Neural progenitor cell (in vitro differentiated cells): ENCODE data around the gene ARF1.

Experiments used
- EZH2phosphoT487 ChIP-seq: fragments of 200-600 bp; sonication (generic); IDR thresholded peaks from 2 replicates; pipeline ENCODE4 v1.6.1; 2017; ENCODE audit warnings: antibody characterized with exemption
- TF ChIP-seq, protein P1 (sequence below): fragments of 200-600 bp; sonication (generic); IDR thresholded peaks from 2 replicates; pipeline ENCODE4 v1.5.1; 2017; ENCODE audit warnings: antibody characterized with exemption, mild to moderate bottlenecking

DNA sequence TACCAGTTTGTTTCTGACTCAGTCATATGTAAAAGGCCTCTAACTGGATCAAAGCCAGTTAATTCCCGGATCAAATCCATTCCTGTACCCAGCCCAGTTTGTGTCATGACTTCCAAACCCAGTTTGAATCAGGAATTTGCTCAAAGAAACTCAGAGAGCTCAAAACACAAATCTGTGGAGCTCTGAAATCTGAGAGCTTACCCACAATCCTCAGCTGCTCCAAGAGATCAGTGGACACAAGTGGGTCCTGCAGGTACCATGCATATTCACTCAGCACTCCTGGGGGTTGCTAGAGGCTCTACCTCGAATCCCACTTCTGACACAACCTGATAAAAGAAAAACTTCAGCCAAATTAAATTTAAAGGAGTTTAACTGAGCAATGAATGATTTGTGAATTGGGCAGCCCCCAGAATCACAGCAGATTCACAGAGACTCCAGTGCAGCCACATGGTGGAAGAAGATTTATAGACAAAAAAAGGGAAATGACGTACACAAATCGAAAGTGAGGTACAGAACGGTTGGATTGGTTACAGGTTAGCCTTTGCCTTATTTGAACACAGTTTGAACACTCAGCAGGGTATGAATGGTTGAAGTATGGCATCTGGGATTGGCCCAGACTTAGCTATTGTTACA is 38.5 kb downstream of the ARF1 start:
- TF ChIP-seq, protein P1, sequence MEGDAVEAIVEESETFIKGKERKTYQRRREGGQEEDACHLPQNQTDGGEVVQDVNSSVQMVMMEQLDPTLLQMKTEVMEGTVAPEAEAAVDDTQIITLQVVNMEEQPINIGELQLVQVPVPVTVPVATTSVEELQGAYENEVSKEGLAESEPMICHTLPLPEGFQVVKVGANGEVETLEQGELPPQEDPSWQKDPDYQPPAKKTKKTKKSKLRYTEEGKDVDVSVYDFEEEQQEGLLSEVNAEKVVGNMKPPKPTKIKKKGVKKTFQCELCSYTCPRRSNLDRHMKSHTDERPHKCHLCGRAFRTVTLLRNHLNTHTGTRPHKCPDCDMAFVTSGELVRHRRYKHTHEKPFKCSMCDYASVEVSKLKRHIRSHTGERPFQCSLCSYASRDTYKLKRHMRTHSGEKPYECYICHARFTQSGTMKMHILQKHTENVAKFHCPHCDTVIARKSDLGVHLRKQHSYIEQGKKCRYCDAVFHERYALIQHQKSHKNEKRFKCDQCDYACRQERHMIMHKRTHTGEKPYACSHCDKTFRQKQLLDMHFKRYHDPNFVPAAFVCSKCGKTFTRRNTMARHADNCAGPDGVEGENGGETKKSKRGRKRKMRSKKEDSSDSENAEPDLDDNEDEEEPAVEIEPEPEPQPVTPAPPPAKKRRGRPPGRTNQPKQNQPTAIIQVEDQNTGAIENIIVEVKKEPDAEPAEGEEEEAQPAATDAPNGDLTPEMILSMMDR, result no peak
- TF ChIP-seq EZH2phosphoT487, result no peak
